AG04450 (cell line): Measurements from ENCODE around the gene EFEMP2. TPM values are rescaled to one million over a fixed set of nuclear protein-coding genes. Genes with fewer than 3 reads are reported as not detected.

Experiments
- CTCF ChIA-PET: fragments of 300-600, 350-600 bp; formaldehyde crosslinking; extraction: SDS; loops from one replicate; lab custom pipeline; 2022; ENCODE audit warnings: antibody characterized with exemption, inconsistent platforms; lab: Charles Lee
- POLR2A ChIA-PET: fragments of 350-600 bp; formaldehyde crosslinking; extraction: SDS; loops from one replicate; lab custom pipeline; 2021; ENCODE audit warnings: antibody characterized with exemption, inconsistent platforms; lab: Yijun Ruan, JAX
- DNase-seq: peaks from one replicate; pipeline ENCODE4 v3.0.0-alpha.2; 2011; ENCODE audit warnings: low read depth, low spot score
- H3K27ac ChIP-seq: one replicate; pipeline ENCODE4 v1.5.1; 2012; ENCODE audit warnings: low read depth, low read length, control low read depth
- H3K27me3 ChIP-seq: one replicate; pipeline ENCODE4 v1.6.0; 2012; ENCODE audit warnings: low read length; ENCODE audit not compliant: control insufficient read depth, insufficient read depth
- H3K4me3 ChIP-seq: 2 replicates; pipeline ENCODE4 v1.5.1; 2011; ENCODE audit warnings: mild to moderate bottlenecking, low read depth, low read length, control low read depth
- H3K9me3 ChIP-seq: 2 replicates; pipeline ENCODE4 v1.5.1; 2012; ENCODE audit warnings: low read length; ENCODE audit not compliant: control insufficient read depth, insufficient read depth
- polyA plus RNA-seq: library from polyadenylated mRNA; depleted of rRNA; stranded (reverse); fragments of >200 nt; gene quantifications from 2 replicates; pipeline ENCODE4 v1.2.3, GENCODE V29; 2011
- TF ChIP-seq, protein P1 (sequence below): IDR thresholded peaks from 2 replicates; pipeline ENCODE4 v1.5.1; 2011; ENCODE audit warnings: low read depth, low read length, control low read depth, inconsistent platforms

Gene EFEMP2
- polyA plus RNA-seq, 1 experiment, result 190 TPM

DNA sequence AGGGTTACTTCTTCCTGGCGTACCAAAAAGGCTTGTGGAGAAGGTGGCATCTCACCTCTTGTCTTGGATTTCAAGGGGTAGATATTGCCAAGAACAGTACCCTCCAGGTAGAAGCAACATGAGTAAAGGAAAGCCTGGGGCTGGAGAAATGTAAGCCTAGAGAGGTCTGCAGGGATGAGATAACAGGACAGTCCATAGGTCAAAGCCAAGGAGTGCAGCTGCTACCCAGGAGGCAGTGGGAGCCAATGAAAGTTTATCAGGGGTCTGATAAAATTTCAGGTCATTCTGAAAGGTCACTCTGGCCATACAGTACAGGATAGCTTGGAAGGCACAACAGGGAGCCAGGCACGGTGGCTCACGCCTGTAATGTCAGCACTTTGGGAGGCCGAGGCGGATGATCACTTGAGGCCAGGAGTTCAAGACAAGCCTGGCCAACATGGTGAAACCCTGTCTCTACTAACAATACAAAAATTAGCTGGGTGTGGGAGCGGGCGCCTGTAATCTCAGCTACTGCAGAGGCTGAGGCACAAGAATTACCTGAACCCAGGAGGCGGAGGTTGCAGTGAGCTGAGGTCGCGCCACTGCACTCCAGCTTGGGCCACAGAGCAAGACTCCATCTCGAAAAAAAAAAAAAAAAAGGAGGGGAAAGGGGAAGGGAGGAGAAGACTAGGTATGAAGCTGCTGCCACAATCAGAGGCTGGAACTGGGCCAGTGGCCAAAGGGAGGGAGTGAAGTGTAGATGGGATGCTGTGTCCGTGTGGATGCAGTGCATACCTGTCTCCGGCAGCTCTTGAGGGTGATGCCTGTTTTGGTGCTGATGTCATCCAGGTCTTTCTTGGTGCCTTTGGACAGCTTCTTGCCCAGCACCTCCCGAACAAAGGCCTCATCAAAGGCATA lies 14.5 kb upstream of the EFEMP2 start:
- ChIA-PET POLR2A (interaction anchor here (0.5 to 7.3 kb wide), 4 partner anchors 28 to 272 kb away, joined by 3 to 124 read pairs (median 35); partner anchors contain the start of genes CFL1 and MUS81), CTCF (interaction anchor here (0.7 to 8.9 kb wide), 10 partner anchors 8 to 158 kb away, joined by 3 to 157 read pairs (median 17); partner anchors contain the start of genes CFL1, CTSW, FOSL1 and MUS81)
- Histone ChIP-seq H3K27me3 (no peaks in the 10 kb centered on the region), H3K27ac (peak overlapping the region; percentile 81), H3K4me3 (peak overlapping the region; percentile 90), H3K9me3 (no peaks in the 10 kb centered on the region)
- TF ChIP-seq, protein P1, sequence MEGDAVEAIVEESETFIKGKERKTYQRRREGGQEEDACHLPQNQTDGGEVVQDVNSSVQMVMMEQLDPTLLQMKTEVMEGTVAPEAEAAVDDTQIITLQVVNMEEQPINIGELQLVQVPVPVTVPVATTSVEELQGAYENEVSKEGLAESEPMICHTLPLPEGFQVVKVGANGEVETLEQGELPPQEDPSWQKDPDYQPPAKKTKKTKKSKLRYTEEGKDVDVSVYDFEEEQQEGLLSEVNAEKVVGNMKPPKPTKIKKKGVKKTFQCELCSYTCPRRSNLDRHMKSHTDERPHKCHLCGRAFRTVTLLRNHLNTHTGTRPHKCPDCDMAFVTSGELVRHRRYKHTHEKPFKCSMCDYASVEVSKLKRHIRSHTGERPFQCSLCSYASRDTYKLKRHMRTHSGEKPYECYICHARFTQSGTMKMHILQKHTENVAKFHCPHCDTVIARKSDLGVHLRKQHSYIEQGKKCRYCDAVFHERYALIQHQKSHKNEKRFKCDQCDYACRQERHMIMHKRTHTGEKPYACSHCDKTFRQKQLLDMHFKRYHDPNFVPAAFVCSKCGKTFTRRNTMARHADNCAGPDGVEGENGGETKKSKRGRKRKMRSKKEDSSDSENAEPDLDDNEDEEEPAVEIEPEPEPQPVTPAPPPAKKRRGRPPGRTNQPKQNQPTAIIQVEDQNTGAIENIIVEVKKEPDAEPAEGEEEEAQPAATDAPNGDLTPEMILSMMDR, result no peak
- no peak for DNase-seq

DNA sequence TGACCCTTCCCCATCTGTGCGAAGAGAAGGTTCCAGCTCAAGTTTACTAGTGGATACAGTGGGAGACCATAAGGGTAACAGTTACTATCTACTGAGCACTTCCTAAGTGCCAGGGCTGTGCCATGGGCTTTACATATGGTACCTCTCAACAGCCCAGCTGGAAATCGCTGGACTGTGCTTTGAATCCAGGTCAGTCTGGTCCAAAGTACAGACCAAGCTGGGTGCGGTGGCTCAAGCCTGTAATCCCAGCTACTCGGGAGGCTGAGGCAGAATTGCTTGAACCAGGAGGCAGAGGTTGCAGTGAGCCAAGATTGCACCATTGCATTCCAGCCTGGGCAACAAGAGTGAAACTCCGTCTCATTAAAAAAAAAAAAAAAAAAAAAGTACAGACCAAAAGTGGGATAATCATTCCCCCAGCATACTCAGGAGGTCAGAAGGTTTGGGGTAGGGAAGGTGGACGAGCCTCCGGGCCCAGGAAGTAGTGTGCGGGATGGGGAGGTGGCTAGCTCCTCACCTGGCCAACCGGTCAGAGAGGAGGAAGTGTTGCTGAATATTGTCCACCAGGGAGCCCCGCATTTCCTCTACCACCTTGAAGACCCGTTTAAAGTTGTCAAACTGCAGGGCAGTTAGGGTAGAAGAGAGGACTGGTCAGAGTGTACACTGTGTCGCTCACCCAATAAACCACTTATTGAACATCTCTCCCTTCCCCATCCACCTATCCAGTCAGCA lies 13.4 kb upstream of the EFEMP2 start:
- CTCF ChIA-PET, result interaction anchor here (0.7 to 8.9 kb wide), 20 partner anchors 12 to 182 kb away, joined by 3 to 157 read pairs (median 8); partner anchors contain the start of genes EFEMP2, MUS81 and SF3B2
- Histone ChIP-seq H3K4me3 (no peak overlapping the region), H3K27me3 (no peaks in the 10 kb centered on the region), H3K27ac (no peak overlapping the region), H3K9me3 (no peaks in the 10 kb centered on the region)
- POLR2A ChIA-PET, result interaction anchor here (0.7 to 1.7 kb wide), 2 partner anchors 16 to 28 kb away, joined by 7 to 8 read pairs; partner anchors contain the start of gene CFL1
- DNase-seq, result no peak
- TF ChIP-seq, protein P1, result no peak

DNA sequence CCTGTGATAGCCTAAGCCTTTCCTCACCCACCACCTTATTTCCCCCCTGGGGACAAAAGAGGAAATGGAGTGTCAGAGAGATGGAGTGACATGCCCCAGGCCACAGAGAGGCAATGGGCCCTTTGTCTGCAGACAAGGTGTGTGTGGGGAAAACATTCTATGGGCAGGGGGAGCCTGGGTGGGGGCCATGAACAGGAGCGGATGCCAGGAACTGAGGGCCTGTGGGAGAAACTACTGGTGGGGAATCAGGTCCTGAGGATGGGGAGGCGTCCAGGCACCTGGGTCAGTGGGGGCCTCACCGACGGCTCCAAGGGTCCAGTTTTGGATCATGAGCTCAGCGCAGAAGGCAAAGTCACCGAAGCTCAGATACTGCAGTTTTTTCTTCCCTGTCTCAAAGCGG lies 12.6 kb upstream of the EFEMP2 start:
- Histone ChIP-seq H3K4me3 (no peak overlapping the region), H3K27me3 (no peaks in the 10 kb centered on the region), H3K27ac (no peak overlapping the region), H3K9me3 (no peaks in the 10 kb centered on the region)
- no peak for DNase-seq
- CTCF ChIA-PET, result interaction anchor here (0.6 to 8.9 kb wide), 41 partner anchors 11 to 222 kb away, joined by 3 to 157 read pairs (median 6); partner anchors contain the start of genes EFEMP2, KAT5, MUS81 and SART1
- POLR2A ChIA-PET, result interaction anchor here (0.6 to 1.7 kb wide), 7 partner anchors 15 to 248 kb away, joined by 3 to 8 read pairs (median 6); partner anchors contain the start of genes CFL1, MUS81 and SIPA1
- TF ChIP-seq, protein P1, result no peak

DNA sequence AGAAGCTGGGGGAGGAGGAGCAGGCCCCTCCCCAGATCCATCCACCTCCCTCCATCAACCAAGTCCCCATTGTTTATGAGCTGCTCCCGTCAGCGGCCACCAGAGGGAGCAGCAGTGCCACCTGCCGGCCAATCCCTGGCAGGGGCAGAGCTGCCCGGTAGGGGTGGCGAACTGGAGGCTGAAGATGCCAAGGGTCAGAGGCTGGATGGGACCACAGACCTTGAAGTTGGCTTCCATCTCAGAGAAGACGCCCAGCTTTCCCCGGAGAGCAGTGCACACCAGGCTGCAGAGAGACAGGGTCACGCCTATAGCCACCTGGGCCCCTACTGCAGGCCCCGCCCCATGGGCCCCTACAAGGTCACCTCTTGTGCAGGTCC lies 12.1 kb upstream of the EFEMP2 start:
- CTCF ChIA-PET, result interaction anchor here (0.6 to 8.9 kb wide), 46 partner anchors 11 to 318 kb away, joined by 3 to 157 read pairs (median 5); partner anchors contain the start of genes BANF1, EFEMP2, KAT5 and MUS81
- H3K4me3 ChIP-seq, result no peak overlapping the region
- POLR2A ChIA-PET, result interaction anchor here (0.6 to 1.7 kb wide), 7 partner anchors 14 to 247 kb away, joined by 3 to 7 read pairs (median 5); partner anchors contain the start of genes CFL1, MUS81 and SIPA1

More for the DNA sequence above, 12.1 kb upstream of the EFEMP2 start:
- H3K27me3 ChIP-seq, result no peaks in the 10 kb centered on the region
- H3K9me3 ChIP-seq, result no peaks in the 10 kb centered on the region
- TF ChIP-seq, protein P1, result peak; percentile 100
- no peak overlapping the region for H3K27ac ChIP-seq
- no peak for DNase-seq
